ENCODE measurements around the gene GAS7.

The GAS7 gene

DNA sequence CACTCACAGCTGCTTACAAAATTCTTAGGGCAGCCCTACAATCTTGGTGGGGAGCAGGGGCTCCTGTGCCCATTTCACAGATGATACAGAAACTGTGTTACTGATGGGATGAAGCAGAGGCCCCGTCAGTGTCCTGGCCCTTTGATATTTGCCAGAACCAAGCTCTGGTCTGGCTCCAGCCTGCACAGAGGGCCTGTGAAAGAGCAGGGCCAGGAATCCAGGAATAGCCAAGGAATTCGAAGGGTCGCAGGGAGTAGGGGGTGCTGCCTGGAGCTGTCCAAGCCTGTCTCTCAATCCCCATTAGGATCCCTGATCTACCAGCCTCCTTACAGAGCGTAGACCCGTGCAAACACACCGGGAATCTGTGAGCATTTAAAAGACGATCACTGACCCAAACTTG, 207.1 kb downstream of the GAS7 start:
- no peak for TF ChIP-seq CTCF (IDR thresholded peaks at IDR 0.05)

GRCh38 chr17:9987779-9988585, 210.4 kb downstream of the GAS7 start:
- peak; percentile 88 for TF ChIP-seq CTCF (IDR thresholded peaks at IDR 0.05)

- TF ChIP-seq CTCF (IDR thresholded peaks at IDR 0.05) = no peak
Observed at GRCh38 chr17:9986754-9987382, 211.5 kb downstream of the GAS7 start.

DNA sequence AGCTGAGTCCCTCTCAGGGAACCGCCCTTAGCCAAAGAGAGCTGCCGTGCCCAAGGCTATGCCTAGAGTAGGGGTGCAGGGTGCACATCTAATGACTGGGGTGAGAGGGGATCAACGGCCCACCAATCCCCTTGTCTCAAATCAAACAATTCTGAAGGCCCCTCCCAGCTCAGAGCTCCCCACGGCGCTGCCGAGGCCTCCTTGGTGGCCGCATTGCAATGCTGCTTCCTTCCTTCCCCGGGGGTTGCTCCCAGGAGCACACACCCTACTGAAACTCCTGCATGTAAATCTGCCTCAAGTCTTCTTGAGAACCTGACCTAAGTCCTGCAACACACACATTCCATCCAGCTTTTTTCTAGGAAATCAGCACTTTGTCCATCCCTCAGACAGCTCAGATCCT, 212.8 kb downstream of the GAS7 start:
- TF ChIP-seq CTCF (IDR thresholded peaks at IDR 0.05) = no peak

DNA sequence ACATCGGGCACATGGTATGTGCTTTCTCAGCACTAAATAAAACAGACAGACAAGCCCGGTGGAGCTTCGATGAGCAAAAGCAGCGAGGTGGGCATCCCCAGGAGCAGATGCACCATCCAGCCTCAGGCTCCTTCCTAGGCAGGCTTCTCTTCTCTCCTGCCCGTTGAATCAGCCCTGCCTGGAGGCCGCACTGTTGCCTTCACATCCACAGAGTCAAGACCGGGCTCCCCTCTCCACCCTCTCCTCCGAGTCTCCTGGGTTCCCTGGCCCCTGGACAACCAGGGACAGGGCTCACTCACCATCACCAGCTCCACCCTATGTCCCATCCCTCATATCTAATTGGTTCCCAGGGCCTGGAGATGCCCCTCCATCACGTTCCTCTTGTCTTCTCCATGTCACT, 213.6 kb downstream of the GAS7 start:
- no peak for TF ChIP-seq CTCF (IDR thresholded peaks at IDR 0.05)

DNA sequence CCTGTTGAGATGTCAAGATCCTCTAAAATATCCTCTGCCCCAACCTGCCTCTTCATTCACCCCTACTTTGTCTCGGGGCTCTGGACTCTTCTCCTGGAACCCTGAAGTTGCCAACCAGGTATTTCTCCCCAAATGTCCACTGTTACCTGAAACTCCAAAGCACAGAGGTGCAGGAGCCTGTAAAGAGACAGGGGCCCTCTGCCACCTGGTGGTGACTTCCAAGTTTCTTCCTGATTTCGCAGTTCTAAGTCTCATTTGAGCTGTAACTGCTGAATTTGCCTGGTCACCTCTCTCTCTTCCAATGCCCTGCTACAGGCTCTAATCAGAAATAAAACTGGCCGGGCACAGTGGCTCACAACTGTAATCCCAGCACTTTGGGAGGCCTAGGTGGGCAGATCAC, 216.2 kb downstream of the GAS7 start:
- peak; percentile 25; the same call in 1 of the 2 replicates for TF ChIP-seq CTCF (IDR thresholded peaks at IDR 0.05)

- TF ChIP-seq CTCF (IDR thresholded peaks at IDR 0.05) = no peak
Observed at GRCh38 chr17:9981344-9981915, 217.0 kb downstream of the GAS7 start.
